HG03066 (cell line): ENCODE data around the gene OGFOD3.
A peak's percentile ranks its signal among the peaks of the same experiment; 100 is the strongest.
"Not testable (repeated sequence)": the region's sequence is repeated elsewhere in the genome, so short reads cannot be mapped to it uniquely, and the experiment has no call there.

Experiments
- ATAC-seq: cut with Tn5 transposase; IDR thresholded peaks from one replicate; pipeline ENCODE4 v1.9.1; 2021; ENCODE audit warnings: low read depth; ENCODE audit not compliant: unreplicated experiment

OGFOD3 gene

DNA sequence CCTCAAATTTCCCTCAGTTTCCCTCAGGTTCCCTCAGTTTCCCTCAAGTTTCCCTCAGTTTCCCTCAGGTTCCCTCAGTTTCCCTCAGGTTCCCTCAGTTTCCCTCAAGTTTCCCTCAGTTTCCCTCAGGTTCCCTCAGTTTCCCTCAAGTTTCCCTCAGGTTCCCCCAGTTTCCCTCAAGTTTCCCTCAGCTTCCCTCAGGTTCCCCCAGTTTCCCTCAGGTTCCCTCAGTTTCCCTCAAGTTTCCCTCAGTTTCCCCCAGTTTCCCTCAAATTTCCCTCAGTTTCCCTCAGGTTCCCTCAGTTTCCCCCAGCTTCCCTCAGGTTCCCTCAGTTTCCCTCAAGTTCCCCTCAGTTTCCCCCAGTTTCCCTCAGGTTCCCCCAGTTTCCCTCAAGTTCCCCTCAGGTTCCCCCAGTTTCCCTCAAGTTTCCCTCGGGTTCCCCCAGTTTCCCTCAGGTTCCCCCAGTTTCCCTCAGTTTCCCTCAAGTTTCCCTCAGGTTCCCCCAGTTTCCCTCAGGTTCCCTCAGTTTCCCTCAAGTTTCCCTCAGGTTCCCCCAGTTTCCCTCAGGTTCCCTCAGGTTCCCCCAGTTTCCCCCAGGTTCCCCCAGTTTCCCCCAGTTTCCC is 58.8 kb downstream of the OGFOD3 start:
- ATAC-seq: not testable (repeated sequence)

- no peak for ATAC-seq
These were observed 59.7 kb downstream of the OGFOD3 start, which contains the start of gene TEX19 for GRCh38 chr17:82358465-82359350. TSS of gene TEX19 (plus strand) at chr17:82359247. CDS start at chr17:82362151, 2,904 bp downstream.

DNA sequence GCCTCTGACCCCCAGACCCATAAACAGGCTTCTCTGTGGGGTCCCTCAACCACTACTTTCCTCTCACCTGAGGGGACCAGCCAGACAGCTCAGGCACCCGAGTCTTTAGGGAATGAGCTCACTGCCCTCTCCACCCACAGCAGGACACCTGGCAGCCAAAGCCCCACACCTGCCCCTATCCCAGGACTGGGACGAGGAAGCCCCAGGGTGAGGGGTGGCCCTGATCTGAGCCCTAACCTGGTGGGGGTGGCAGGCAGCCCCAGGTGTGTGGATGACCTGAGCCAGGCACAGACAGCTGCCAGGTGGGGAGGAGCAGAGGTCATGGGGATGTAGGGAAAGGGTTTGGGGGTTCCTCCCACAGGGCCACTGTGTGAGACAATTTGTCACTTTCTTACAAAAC is 61.0 kb downstream of the OGFOD3 start:
- no peak for ATAC-seq

DNA sequence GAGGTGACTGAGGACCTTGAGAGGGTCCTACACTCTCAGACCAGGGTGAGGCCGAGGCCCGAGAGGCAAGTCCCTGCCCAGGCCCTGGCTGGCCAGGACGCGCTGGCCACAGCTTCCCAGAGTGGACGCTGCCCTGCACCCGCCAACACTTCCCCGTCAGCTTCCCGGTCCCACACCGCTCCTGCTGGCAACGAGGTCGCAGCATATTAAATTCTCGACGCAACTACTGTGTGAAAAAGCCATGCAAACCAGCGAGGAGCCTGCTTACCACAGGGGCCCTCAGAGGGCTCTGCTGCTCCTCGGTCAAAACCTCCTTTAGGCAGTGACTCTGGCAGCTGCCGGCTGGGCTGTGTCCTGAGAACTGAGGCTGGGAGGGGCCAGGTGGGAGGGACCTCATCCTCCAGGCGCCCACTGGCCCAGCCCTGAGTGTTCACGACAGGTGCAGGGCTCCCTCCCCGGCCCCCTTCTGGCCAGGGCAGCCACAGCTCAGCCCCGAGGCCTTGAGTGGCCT is 61.5 kb downstream of the OGFOD3 start:
- ATAC-seq: no peak

DNA sequence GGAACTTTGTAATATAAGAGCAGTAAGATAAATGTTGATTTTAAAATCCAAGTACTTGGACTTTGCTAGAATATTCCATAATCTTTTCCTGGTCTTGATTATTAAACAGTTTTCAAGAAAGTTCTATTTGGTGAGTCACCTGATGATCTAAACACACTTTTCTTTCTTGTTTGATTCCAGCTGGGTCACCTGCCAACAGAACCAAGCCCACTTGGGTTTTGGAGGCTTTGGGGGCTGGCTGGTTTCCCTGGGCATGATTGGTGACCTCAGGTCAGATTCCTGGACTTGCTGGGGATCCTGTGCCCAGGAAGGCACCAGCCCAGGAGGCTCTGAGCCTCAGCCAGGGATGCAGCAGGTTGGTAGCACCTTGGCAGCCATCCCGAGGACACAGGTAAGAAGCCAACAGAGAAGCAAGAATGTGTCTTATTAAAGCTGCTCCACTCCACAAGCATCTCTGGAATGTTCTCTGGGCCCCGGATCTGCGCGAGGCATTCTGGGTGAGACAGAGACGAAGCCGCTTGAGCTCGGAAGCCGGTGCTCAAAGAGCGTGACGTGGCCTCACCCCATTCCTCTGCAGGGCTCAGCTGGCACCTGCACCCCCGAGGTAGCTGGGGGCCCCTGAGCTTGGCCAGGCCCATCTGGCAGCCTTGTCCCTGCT is 62.5 kb downstream of the OGFOD3 start:
- no peak for ATAC-seq

DNA sequence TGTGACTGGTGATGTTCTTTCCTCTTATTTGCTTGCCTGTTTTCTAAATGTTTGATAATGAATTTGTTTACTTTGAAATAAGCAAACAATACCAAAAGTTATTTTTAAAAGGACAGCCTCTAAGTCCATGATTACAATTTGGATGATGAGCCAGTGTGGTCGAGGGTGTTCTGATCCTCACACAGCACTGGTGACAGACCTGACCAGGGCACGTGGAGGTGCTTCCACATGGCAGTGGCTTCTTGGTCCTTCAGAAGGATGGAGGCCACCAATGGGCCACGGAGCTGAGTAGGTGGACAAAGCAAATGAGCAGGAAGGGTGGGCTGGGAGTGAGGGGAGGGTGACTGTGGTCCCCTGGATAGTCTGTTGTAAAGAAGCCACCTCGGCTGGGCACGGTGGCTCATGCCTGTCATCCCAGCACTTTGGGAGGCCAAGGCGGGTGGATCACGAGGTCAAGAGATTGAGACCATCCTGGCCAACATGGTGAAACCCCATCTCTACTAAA is 63.5 kb downstream of the OGFOD3 start:
- ATAC-seq: no peak

DNA sequence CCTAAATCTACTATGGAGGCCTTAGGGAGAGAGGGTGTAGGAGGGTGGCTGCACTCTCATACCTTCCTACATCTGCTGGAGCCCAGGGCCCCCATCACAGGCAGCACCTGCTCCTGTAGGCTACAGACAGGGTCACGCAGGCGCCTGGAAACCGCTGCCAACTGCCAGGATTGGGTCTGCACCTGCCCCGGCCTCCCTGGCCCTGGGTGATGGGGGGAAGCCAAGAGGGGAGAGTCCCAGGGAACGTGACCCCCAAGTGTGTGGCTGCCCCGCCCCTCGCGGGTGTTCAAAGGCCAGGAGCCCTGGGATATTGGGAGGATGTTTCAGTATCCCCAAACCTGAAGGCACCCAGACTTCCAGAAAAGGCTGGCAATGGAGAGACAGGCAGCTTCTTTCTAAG is 64.9 kb downstream of the OGFOD3 start:
- no peak for ATAC-seq

- no peak for ATAC-seq
These were observed 66.5 kb downstream of the OGFOD3 start for GRCh38 chr17:82351713-82352488.

- peak; percentile 54 for ATAC-seq
These were observed 67.1 kb downstream of the OGFOD3 start for GRCh38 chr17:82351254-82351712.

DNA sequence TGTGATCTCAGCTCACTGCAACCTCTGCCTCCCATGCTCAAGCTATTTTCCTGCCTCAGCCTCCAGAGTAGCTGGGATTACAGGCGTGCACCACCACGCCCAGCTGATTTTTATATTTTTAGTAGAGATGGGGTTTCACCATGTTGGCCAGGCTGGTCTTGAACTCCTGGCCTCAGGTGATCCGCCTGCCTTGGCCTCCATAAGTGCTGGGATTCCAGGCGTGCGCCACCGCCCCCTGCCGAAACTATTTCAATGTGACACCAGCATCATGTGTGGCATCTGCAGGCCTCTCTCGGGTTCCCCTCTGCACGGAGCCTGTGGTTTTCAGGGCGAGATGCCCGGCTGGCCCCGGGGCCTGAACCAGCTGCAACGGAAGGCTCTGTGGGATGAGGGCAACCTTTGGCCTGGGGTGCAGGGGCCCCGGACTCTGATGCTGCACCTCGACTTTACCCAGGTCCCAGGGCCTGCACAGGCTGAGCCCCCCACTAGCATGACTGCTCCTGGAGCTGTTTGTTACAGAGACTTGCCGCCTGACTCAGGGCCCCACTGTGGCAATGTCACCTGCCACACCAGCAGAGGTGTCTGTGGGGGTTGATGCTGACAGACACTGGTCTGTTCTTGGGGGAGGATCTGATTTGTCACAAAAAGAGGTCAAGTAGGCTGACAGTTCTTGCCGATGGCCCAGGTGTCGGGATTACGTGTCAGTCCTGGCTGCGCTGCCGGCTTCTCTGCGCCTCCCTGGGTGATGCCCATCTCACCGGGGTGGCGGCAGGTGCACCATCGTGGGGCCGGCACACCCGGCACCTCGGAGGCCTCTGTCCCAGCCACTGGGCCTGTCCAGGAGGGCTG is 68.0 kb downstream of the OGFOD3 start:
- ATAC-seq: no peak

DNA sequence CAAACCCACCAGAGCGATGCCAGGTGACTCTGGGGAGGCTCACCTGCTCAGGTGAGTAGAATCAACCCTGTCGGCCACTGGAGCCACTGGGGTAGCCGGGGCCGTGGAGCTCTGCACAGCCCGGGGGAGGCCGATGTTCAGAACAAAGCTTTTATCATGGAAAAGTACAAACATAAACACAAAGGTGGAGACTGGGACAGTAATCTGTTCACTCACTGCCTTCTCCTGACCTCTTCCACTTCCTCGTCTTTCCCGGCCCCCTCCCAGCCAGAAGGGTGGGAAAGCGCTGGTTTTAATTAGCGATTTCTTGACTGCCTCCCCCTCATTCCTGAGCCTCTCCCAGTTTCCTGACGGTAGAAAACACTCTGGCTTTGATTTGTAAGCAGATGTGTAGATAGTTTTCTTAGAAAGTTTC is 69.1 kb downstream of the OGFOD3 start:
- no peak for ATAC-seq

- ATAC-seq: no peak
These were observed 69.5 kb downstream of the OGFOD3 start for GRCh38 chr17:82348866-82349265.

GRCh38 chr17:82348434-82348833 is 70.0 kb downstream of the OGFOD3 start:
- no peak for ATAC-seq

DNA sequence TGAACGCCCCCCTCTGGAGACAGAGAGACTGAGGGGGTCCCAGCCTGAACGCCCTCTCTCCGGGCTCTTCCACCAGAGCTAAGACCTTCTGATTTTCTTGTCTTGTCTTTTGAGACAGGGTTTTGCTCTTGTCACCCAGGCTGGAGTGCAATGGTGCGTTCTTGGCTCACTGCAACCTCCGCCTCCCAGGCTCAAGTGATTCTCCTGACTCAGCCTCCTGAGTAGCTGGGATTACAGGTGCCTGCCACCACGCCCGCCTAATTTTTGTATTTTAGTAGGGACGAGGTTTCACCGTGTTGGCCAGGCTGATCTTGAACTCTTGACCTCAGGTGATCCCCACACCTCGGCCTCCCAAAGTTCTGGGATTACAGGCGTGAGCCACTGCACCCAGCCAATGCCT is 70.4 kb downstream of the OGFOD3 start:
- not testable (repeated sequence) for ATAC-seq

GRCh38 chr17:82346342-82347300 is 71.8 kb downstream of the OGFOD3 start:
- no peak for ATAC-seq

- no peak for ATAC-seq
These were observed 73.0 kb downstream of the OGFOD3 start for GRCh38 chr17:82345151-82345976.
